K562 (cell line): ENCODE results near the gene OSCP1. TPM values are rescaled to one million over a fixed set of nuclear protein-coding genes. Genes with fewer than 3 reads are reported as not detected.

Experiments used
- CBFB ChIP-seq: sonication (generic); formaldehyde crosslinking; IDR thresholded peaks from 2 replicates; pipeline ENCODE4 v1.4.0; 2020; ENCODE audit warnings: mild to moderate bottlenecking, missing genetic modification reagents
- CEBPG ChIP-seq, 3 experiments: fragments of 200-800 bp in 1 of 3; sonication (Bioruptor generic) in 1 of 3; sonication (generic) in 1 of 3; formaldehyde crosslinking in 1 of 3; IDR thresholded peaks in 2 of 3; conservative IDR thresholded peaks in 1 of 3; 2 replicates each; pipeline versions ENCODE4 v1.6.1 to v1.8.0; 2016 to 2022; ENCODE audit warnings: missing compliant biosample characterization in 2 of 3, missing genetic modification characterization in 2 of 3, mild to moderate bottlenecking in 1 of 3, missing genetic modification reagents in 1 of 3
- EGR1 ChIP-seq: fragments of 450-650 bp; conservative IDR thresholded peaks from 2 replicates; pipeline ENCODE4 v1.6.1; 2017; ENCODE audit warnings: mild to moderate bottlenecking
- FOXJ3 ChIP-seq: sonication (generic); formaldehyde crosslinking; IDR thresholded peaks from 2 replicates; pipeline ENCODE4 v1.4.0; 2020; ENCODE audit warnings: mild to moderate bottlenecking, missing genetic modification reagents
- HEY1 ChIP-seq: fragments of 250-450 bp; sonication (Bioruptor Pico); IDR thresholded peaks from 2 replicates; pipeline ENCODE4 v1.5.0; 2020; ENCODE audit warnings: mild to moderate bottlenecking, moderate library complexity, borderline replicate concordance
- HNRNPH1 ChIP-seq: fragments of 200-400 bp; formaldehyde crosslinking; optimal IDR thresholded peaks from 2 replicates; pipeline ENCODE3; 2017; ENCODE audit warnings: low read depth, mild to moderate bottlenecking, low read length, moderate library complexity
- KDM2B ChIP-seq: fragments of 250-450 bp; sonication (Bioruptor Pico); IDR thresholded peaks from 2 replicates; pipeline ENCODE4 v1.8.0; 2021; ENCODE audit warnings: mild to moderate bottlenecking, moderate library complexity
- MCM7 ChIP-seq, 2 experiments: fragments of 450-650 bp; IDR thresholded peaks; 2 replicates each; pipeline ENCODE4 v1.6.1; 2016 to 2018
- NCOR1 ChIP-seq: fragments of 450-650 bp; IDR thresholded peaks from 2 replicates; pipeline ENCODE4 v1.6.1; 2016; ENCODE audit warnings: mild to moderate bottlenecking, moderate library complexity
- NEUROD1 ChIP-seq: fragments of 150-350 bp; IDR thresholded peaks from 2 replicates; pipeline ENCODE4 v1.6.1; 2014; ENCODE audit warnings: borderline replicate concordance, low read length, low read depth; ENCODE audit not compliant: partially characterized antibody
- NR2C1 ChIP-seq, 2 experiments: fragments of 450-650 bp; IDR thresholded peaks; 2 replicates each; pipeline ENCODE4 v1.6.1; 2017; ENCODE audit warnings: mild to moderate bottlenecking in 2 of 2, antibody characterized with exemption in 1 of 2, inconsistent platforms in 1 of 2, missing compliant biosample characterization in 1 of 2, missing genetic modification characterization in 1 of 2
- NR2F6 ChIP-seq: fragments of 450-650 bp; formaldehyde crosslinking; IDR thresholded peaks from 2 replicates; pipeline ENCODE4 v1.4.0; 2020; ENCODE audit warnings: mild to moderate bottlenecking
- RBBP5 ChIP-seq: fragments of 200-600 bp; sonication (generic); IDR thresholded peaks from 2 replicates; pipeline ENCODE4 v1.6.1; 2012; ENCODE audit warnings: borderline replicate concordance, mild to moderate bottlenecking, low read length, control low read depth, inconsistent platforms; ENCODE audit not compliant: insufficient read depth, poor library complexity, severe bottlenecking
- TOE1 ChIP-seq, 2 experiments: fragments of 450-650 bp in 1 of 2; sonication (generic) in 1 of 2; formaldehyde crosslinking in 1 of 2; IDR thresholded peaks; 2 replicates each; pipeline versions ENCODE4 v1.7.1 to v1.8.0; 2016 to 2022; ENCODE audit warnings: borderline replicate concordance in 2 of 2, mild to moderate bottlenecking in 2 of 2, antibody characterized with exemption in 1 of 2, inconsistent platforms in 1 of 2, low read depth in 1 of 2, missing genetic modification reagents in 1 of 2, moderate library complexity in 1 of 2
- ZBTB17 ChIP-seq: fragments of 450-650 bp; formaldehyde crosslinking; IDR thresholded peaks from 2 replicates; pipeline ENCODE4 v1.4.0; 2020; ENCODE audit warnings: mild to moderate bottlenecking
- ZBTB8A ChIP-seq: fragments of 450-650 bp; IDR thresholded peaks from 2 replicates; pipeline ENCODE4 v1.6.1; 2018; ENCODE audit warnings: mild to moderate bottlenecking, moderate library complexity; ENCODE audit not compliant: partially characterized antibody
- ZNF12 ChIP-seq: sonication (generic); formaldehyde crosslinking; IDR thresholded peaks from 2 replicates; pipeline ENCODE4 v1.4.0; 2020; ENCODE audit warnings: mild to moderate bottlenecking, missing genetic modification reagents
- ZNF146 ChIP-seq: IDR thresholded peaks from one replicate; pipeline ENCODE4 v1.6.1; 2018; ENCODE audit warnings: missing compliant biosample characterization; ENCODE audit not compliant: unreplicated experiment
- ZNF174 ChIP-seq: fragments of 250-450 bp; sonication (Bioruptor Pico); IDR thresholded peaks from 2 replicates; pipeline ENCODE4 v1.4.0; 2020; ENCODE audit warnings: mild to moderate bottlenecking
- ZNF23 ChIP-seq: fragments of 250-450 bp; sonication (Bioruptor Pico); IDR thresholded peaks from 2 replicates; pipeline ENCODE4 v1.4.0; 2020; ENCODE audit warnings: mild to moderate bottlenecking
- ZNF311 ChIP-seq: fragments of 250-450 bp; sonication (Bioruptor Pico); IDR thresholded peaks from 2 replicates; pipeline ENCODE4 v1.4.0; 2020; ENCODE audit warnings: mild to moderate bottlenecking, moderate library complexity
- ZNF707 ChIP-seq: fragments of 250-450 bp; sonication (Bioruptor Pico); conservative IDR thresholded peaks from 2 replicates; pipeline ENCODE4 v1.8.0; 2022; ENCODE audit warnings: inconsistent platforms, mild to moderate bottlenecking, moderate library complexity
- polyA plus RNA-seq, 8 experiments: library from polyadenylated mRNA; depleted of rRNA in 4 of 8; stranded (reverse) in 5 of 8; unstranded in 3 of 8; fragments of >200 nt; fragmentation: Nextera tagmentation in 2 of 8; fragmentation: Illumina TruSeq in 1 of 8; extraction: Ambion mirVana in 2 of 8; extraction: Trizol in 1 of 8; gene quantifications; 2 replicates each; pipeline versions ENCODE4 v1.2.1 to v1.2.3, GENCODE V29; 2011 to 2014; ENCODE audit warnings: inconsistent platforms in 1 of 8, missing spikeins in 1 of 8
- total RNA-seq, 7 experiments: library from RNA; depleted of rRNA in 6 of 7; stranded (reverse); fragments of >200 nt in 6 of 7; fragmentation: Illumina TruSeq in 2 of 7; extraction: Trizol in 2 of 7; gene quantifications; 2 replicates each; pipeline versions ENCODE4 v1.2.1 to v1.2.3, GENCODE V29; 2011 to 2021; ENCODE audit warnings: low replicate concordance in 1 of 7
- TF ChIP-seq, protein P1 (sequence below): fragments of 150-350 bp; conservative IDR thresholded peaks from 2 replicates; pipeline ENCODE4 v1.6.1; 2014; ENCODE audit warnings: low read length
- TF ChIP-seq, protein P2 (sequence below), 2 experiments: fragments of 450-650 bp; IDR thresholded peaks; 2 replicates each; pipeline ENCODE4 v1.6.1; 2016

Gene OSCP1
- total and polyA plus RNA-seq, 9 of the 15 experiments (the other 6 are each of a cell fraction or from before 2014, with no cell fraction given): 0.15 to 0.40 (median 0.33) TPM; not detected in 5

DNA sequence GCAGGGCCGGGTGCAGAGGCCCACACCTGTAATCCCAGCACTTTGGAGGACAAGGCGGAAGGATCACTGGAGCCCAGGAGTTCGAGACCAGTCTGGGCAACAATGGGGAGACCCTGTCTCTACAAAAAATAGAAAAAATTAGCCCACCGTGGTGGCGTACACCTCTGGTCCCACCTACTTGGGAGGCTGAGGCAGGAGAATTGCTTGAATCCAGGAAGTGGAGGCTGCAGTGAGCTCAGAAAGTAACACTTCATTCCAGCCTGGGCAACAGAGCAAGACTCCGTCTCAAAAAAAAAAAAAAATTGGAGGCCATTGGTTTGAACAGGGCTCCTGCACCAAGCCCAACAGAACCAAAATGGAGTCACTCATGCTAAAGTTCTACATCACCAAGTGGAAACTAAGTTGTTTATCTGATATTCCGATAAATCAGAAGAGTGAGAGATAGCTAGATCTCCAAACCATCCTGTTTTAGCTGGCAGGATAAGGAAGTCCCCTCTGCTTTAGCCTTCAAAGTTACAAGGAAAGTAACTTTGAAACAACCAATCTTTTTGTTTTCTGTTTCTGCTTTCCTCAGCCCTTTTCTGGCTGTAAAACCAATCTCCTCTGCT lies 51.8 kb downstream of the OSCP1 start (continued):
- TF ChIP-seq, protein P1, sequence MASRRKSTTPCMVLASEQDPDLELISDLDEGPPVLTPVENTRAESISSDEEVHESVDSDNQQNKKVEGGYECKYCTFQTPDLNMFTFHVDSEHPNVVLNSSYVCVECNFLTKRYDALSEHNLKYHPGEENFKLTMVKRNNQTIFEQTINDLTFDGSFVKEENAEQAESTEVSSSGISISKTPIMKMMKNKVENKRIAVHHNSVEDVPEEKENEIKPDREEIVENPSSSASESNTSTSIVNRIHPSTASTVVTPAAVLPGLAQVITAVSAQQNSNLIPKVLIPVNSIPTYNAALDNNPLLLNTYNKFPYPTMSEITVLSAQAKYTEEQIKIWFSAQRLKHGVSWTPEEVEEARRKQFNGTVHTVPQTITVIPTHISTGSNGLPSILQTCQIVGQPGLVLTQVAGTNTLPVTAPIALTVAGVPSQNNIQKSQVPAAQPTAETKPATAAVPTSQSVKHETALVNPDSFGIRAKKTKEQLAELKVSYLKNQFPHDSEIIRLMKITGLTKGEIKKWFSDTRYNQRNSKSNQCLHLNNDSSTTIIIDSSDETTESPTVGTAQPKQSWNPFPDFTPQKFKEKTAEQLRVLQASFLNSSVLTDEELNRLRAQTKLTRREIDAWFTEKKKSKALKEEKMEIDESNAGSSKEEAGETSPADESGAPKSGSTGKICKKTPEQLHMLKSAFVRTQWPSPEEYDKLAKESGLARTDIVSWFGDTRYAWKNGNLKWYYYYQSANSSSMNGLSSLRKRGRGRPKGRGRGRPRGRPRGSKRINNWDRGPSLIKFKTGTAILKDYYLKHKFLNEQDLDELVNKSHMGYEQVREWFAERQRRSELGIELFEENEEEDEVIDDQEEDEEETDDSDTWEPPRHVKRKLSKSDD: no peak
- TF ChIP-seq ZBTB8A (no peak), ZNF174 (CRISPR knock-in tag) (no peak), ZNF12 (CRISPR knock-in tag) (no peak), CEBPG (CRISPR knock-in tag; IDR thresholded peaks at IDR 0.05) (no peak), CEBPG (tag; conservative IDR thresholded peaks at IDR 0.05 in 1 of 2, IDR thresholded peaks at IDR 0.05 in 1 of 2) (no peak), ZNF707 (CRISPR knock-in tag) (peak; percentile 62), NR2C1 (IDR thresholded peaks at IDR 0.05) (no peak), NR2C1 (tag; IDR thresholded peaks at IDR 0.05) (peak; percentile 94), ZNF23 (CRISPR knock-in tag) (no peak), MCM7 (IDR thresholded peaks at IDR 0.05) (no peak), FOXJ3 (CRISPR knock-in tag) (no peak), NEUROD1 (no peak), ZNF311 (peak; percentile 88), HEY1 (no peak), CBFB (no peak), EGR1 (no peak), HNRNPH1 (no peak), NR2F6 (CRISPR knock-in tag) (no peak), TOE1 (IDR thresholded peaks at IDR 0.05; ENCODE audit: borderline replicate concordance) (no peak), TOE1 (CRISPR knock-in tag; IDR thresholded peaks at IDR 0.05; ENCODE audit: borderline replicate concordance, low read depth) (no peak), KDM2B (CRISPR knock-in tag) (0 out of 2 replicates have a peak, but pooled peaks have one; percentile 90), NCOR1 (no peak), ZNF146 (CRISPR knock-in tag) (no peak), RBBP5 (no peak), ZBTB17 (CRISPR knock-in tag) (peak; percentile 81)
- TF ChIP-seq, protein P2, sequence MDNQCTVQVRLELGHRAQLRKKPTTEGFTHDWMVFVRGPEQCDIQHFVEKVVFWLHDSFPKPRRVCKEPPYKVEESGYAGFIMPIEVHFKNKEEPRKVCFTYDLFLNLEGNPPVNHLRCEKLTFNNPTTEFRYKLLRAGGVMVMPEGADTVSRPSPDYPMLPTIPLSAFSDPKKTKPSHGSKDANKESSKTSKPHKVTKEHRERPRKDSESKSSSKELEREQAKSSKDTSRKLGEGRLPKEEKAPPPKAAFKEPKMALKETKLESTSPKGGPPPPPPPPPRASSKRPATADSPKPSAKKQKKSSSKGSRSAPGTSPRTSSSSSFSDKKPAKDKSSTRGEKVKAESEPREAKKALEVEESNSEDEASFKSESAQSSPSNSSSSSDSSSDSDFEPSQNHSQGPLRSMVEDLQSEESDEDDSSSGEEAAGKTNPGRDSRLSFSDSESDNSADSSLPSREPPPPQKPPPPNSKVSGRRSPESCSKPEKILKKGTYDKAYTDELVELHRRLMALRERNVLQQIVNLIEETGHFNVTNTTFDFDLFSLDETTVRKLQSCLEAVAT (IDR thresholded peaks at IDR 0.05): no peak
